Measurements from ENCODE around the gene AGRN.
"Not testable (repeated sequence)": the region's sequence is repeated elsewhere in the genome, so short reads cannot be mapped to it uniquely, and the experiment has no call there.

Gene AGRN

DNA sequence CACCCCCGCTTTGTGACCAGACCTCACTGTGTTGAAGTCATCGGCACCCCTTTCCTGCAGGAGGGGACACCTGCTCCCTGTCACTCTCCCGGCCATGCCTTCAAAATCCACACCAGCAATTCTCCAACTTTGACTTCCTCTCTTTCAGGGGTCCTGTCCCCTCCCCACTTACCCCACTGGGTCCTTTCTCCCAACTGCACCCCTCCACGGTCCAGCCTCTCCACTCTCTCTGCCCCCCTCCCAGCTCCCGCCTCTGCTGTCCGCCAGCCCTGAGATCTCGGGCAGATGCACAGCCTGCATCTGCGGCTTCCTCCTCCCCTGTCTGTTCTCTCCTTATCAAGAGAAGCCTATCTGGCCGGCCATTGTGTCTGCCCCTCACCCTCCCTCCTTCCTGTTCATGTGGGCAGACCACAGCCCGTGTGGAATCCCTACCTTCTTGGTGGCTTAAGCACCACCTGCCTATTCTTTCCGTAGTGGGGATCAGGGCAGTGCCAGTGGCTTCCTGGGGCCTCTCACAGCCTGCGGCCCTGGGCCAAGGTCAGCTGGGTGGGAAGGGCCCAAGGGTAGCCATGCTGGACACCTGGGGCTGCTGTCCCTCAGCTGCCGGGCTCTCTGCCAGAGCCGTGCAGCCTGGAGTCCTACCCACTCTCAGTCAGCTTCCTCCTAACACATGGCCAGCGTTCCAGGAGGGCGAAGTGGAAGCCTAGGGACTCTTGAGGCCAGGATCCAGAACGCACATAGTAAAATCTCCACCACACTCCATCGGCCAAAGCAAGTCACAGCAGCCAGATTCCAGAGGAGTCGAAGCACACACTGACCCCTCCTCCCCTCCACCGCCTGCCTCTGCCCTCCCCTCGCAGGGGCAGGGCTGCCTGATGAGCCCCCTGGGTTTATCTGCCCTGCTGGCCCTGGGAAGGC, 14.9 kb upstream of the AGRN start:
- no peak overlapping the region for H3K4me3 ChIP-seq (ENCODE audit: low read depth, low read length)
- TF ChIP-seq POLR2A (IDR thresholded peaks at IDR 0.05; ENCODE audit: extremely low read depth, insufficient read length) (no peak), MAX (IDR thresholded peaks at IDR 0.05; ENCODE audit: low read depth, low read length) (no peak), CTCF (IDR thresholded peaks at IDR 0.05; ENCODE audit: low read depth, low read length) (no peak), MYC (IDR thresholded peaks at IDR 0.05; ENCODE audit: low read depth, low read length) (no peak)
- peak; percentile 63 for DNase-seq (ENCODE audit: low read depth)

DNA sequence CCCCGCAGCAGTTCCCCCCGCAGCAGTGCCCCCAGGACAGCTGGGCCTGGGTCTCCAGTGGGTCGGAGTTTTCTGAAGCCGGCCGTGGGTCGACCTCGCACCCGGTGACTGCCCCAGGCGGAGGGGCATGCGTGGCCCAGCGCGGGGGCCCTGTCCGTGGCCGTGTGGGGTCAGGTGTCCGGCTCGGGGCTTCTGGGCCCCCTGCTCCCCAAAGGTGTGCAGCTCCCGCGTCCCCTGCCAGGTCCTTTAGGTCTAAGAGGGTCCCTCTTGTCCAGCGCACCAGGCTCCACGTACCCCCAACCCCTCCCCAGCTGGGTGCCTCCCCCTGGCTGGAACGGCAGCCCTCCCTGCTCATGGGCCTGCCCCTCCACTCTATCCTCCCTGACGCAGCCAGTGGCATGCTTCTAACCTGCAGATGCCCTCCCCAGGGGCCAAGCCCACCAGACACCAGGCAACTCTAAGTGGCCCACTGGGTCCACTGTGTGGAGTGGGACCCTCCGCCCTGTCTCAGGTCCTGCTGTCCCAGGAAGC, 14.1 kb upstream of the AGRN start:
- no peak for DNase-seq (ENCODE audit: low read depth)
- TF ChIP-seq CTCF (IDR thresholded peaks at IDR 0.05; ENCODE audit: low read depth, low read length) (no peak), MYC (IDR thresholded peaks at IDR 0.05; ENCODE audit: low read depth, low read length) (no peak), MAX (IDR thresholded peaks at IDR 0.05; ENCODE audit: low read depth, low read length) (no peak), POLR2A (IDR thresholded peaks at IDR 0.05; ENCODE audit: extremely low read depth, insufficient read length) (no peak)
- H3K4me3 ChIP-seq (ENCODE audit: low read depth, low read length) = no peak overlapping the region

DNA sequence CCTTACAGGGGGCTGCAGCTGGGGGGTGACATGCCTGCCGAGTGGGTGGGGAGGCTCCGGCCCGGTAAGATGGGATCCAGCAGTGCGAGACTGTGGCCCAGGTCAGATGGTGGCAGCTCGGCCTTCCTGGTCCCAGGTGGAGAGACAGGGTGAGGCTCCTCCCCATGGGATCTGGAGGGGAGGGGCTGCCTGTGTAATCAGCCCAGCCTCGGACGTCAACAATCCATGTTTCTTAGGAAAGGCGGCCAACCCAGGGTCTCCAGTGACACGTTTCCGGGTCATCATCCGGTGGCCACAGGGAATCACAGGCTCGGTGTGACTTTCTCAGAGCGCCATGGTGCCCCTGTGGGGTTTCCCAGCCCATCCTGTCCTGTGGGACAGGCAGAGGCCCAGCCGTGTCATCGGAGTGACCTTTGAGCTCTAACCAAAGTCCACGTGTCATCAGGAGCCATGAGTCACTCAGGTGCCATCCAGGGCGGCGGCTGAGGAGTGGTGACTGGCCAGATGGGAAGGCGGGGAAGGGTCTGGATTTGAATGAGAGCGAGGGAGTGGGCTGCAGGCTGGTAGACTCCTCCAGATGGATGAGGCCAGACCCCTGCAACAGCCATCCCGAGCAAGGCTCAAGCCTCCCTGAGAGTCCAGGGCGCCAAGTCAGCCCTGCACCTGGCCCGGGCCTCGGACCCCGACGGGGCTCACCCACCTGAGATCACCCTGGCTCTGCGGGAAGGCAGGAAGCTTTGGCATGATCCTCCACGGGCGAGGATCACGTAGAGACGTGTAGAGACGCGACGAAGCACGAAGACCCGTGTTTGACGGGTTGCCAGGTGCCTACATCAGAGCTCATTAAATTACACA, 13.4 kb upstream of the AGRN start:
- no peak overlapping the region for H3K4me3 ChIP-seq (ENCODE audit: low read depth, low read length)
- DNase-seq (ENCODE audit: low read depth) = no peak
- TF ChIP-seq MYC (IDR thresholded peaks at IDR 0.05; ENCODE audit: low read depth, low read length) = no peak
- no peak for TF ChIP-seq CTCF (IDR thresholded peaks at IDR 0.05; ENCODE audit: low read depth, low read length)
- no peak for TF ChIP-seq POLR2A (IDR thresholded peaks at IDR 0.05; ENCODE audit: extremely low read depth, insufficient read length)
- no peak for TF ChIP-seq MAX (IDR thresholded peaks at IDR 0.05; ENCODE audit: low read depth, low read length)

DNA sequence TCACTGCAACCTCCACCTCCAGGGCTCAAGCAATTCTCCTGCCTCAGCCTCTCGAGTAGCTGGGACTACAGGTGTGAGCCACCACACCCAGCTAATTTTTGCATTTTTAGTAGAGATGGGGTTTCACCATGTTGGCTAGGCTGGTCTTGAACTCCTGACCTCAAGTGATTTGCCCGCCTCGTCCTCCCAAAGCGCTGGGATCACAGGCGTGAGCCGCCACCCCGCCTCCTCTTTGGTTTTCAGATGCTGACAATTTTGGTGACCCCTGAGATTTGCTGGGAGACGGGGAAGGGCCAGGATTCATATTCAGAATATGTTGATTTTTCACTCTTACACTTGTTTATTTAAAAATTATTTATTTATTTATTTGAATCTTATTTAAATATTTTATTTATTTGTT, 9.8 kb upstream of the AGRN start:
- not testable (repeated sequence) for H3K4me3 ChIP-seq (ENCODE audit: low read depth, low read length); DNase-seq (ENCODE audit: low read depth)

DNA sequence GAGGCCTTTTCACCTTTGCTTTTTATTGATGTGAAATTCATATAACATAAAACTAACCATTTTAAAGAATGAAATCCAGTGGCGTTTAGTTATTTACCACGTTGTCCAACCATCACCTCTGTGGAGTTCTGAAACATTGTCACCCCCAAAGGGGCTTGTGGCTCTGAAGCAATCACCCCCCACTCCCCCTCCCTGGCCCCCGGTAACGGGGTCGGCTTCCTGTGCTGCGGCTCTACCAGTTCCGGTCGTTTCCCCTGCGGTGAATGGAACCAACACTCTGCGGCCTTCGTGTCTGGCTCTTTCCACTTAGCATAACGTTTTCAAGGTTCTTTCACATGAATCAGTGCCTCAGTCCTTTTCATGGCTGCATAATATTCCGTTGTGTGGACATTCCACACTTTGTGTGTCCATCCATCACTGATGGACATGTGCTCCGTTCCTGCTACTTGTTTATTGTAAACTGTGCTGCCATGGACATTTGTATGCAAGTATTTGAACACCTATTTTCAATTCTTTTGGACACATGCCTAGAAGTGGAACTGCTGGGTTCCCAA, 8.4 kb upstream of the AGRN start:
- no peak for TF ChIP-seq MYC (IDR thresholded peaks at IDR 0.05; ENCODE audit: low read depth, low read length)
- no peak for TF ChIP-seq MAX (IDR thresholded peaks at IDR 0.05; ENCODE audit: low read depth, low read length)
- TF ChIP-seq CTCF (IDR thresholded peaks at IDR 0.05; ENCODE audit: low read depth, low read length) = no peak
- no peak for TF ChIP-seq POLR2A (IDR thresholded peaks at IDR 0.05; ENCODE audit: extremely low read depth, insufficient read length)
- no peak for DNase-seq (ENCODE audit: low read depth)
- no peak overlapping the region for H3K4me3 ChIP-seq (ENCODE audit: low read depth, low read length)

- DNase-seq (ENCODE audit: low read depth) = not testable (repeated sequence)
- peak overlapping the region; percentile 76 for H3K4me3 ChIP-seq (ENCODE audit: low read depth, low read length)
Measured at GRCh38 chr1:1012736-1013104, 7.2 kb upstream of the AGRN start.
